Posterior vena cava (tissue), 2 donors: ENCODE results near the gene CBFB. TPM values are rescaled to one million over a fixed set of nuclear protein-coding genes. Genes with fewer than 3 reads are reported as not detected.

ENCODE experiments used
- DNase-seq: peaks from one replicate; pipeline ENCODE4 v3.0.0-alpha.2; 2020; ENCODE audit warnings: low spot score
- intact Hi-C, 2 donors: fragments of 100-400 bp; cut with DNase I; formaldehyde crosslinking; loops; one replicate each; pipeline versions ENCODE4 v1.14.1 to v1.14.2; 2022 to 2023
- total RNA-seq, 2 donors: library from RNA; stranded (reverse); fragmentation: NEBNext Ultra II Directional; extraction: Animal tissue kit (Norgen Biotek cat#: 25700); gene quantifications; one replicate each; pipeline ENCODE4 v1.2.1, GENCODE V29; 2021
- donor health status: DM: yes; HTN: yes; CAD: no.
- donor health status: DM: yes; HTN: yes; CAD: no.

The CBFB gene
- total RNA-seq, 2 donors from 2014 or later: 39.7 to 42.0 TPM

DNA sequence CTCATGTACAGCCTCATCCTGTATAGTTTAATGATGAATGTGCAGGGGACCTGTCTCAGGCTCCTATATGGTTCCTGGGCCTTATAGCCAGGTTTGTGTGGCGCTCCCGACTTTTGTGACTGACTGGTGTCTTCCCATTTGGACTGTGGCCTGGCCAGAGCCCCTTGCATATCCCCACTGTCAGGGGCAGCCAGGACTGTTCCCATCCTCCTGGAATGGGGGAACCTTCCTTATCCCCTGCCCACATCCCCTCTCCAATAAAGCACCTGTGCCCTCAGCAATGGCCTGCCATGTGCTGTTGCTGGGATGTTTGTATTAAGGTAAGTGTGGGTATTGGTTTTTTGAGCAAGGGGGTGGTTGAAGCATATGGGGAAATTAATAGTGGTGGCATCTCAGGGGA lies 119.3 kb downstream of the CBFB start:
- DNase-seq: peak; percentile 51
- intact Hi-C loops: loop anchor here in 1 of 2 donors (10.0 kb wide), 1 partner anchor 413 kb away; no protein-coding TSS in a partner anchor

DNA sequence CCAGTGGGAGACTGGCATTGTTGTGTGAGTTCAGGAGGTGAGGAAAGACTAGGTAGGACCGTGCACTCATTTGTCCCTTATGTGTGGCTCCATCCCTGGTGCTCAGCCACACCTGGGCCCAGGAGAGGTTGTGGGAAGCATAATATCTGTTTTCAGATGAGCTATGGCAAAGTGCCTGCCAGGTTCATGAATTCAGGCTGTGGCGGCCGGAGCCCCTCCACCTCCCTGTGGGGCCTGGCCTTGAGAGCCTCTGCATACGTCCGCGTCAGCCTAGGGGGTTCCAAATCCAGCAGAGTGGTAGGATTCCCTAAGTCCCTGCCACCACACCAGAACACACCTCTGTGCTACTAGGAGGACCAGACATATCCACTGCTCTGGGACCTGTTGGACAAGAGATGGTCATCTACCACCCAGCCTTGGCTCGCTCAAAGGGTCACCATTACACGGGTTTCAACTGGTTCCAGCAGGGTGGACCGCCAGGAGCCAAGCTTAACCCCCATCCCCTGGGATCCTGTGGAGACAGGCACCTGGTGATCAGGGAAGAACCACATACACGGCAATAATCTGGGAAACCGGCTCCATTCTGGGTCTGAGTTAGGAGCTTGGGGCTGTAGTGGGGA lies 119.8 kb downstream of the CBFB start:
- intact Hi-C loops: loop anchor here in 1 of 2 donors (10.0 kb wide), 1 partner anchor 414 kb away; no protein-coding TSS in a partner anchor
- DNase-seq: peak; percentile 64

DNA sequence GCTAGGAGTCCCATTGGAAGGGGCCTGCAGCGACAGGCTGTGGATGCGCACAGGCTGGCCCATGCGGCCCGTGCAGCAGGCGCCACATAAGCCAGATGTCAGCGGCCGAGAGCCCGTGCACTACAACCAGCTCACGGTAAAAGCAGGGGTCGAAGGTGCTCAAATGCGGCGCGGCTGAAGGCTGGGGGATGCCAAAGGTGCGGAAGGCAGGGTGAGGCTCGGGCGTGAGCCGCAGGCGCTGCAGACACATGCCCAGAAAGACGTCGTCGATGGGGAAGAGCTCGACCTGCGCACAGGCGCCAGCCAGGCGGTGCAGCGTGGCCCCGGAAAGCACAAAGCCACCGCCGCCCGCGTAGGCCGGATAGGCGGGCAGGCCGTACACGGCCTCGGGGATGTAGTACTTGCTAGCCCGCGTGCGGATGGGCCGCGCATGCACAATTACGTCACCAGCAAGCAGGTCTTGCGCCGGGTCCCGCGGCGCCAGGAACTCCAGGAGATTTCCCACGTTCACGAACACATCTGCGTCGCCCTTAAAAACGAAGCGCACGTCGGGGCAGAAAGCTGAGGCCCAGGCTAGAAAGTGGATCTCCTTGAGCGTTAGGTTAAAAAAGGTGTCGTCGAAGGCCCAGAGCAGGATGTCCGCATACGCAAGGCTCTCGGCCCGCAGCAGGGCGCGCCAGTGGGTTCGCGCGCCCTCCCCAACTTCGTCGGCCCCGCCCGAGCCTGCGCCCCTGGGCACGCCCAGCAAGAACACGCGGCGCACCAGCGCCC lies 120.5 kb downstream of the CBFB start:
- intact Hi-C loops: loop anchor here in 1 of 2 donors (10.0 kb wide), 1 partner anchor 415 kb away; no protein-coding TSS in a partner anchor
- DNase-seq: peak; percentile 82

DNA sequence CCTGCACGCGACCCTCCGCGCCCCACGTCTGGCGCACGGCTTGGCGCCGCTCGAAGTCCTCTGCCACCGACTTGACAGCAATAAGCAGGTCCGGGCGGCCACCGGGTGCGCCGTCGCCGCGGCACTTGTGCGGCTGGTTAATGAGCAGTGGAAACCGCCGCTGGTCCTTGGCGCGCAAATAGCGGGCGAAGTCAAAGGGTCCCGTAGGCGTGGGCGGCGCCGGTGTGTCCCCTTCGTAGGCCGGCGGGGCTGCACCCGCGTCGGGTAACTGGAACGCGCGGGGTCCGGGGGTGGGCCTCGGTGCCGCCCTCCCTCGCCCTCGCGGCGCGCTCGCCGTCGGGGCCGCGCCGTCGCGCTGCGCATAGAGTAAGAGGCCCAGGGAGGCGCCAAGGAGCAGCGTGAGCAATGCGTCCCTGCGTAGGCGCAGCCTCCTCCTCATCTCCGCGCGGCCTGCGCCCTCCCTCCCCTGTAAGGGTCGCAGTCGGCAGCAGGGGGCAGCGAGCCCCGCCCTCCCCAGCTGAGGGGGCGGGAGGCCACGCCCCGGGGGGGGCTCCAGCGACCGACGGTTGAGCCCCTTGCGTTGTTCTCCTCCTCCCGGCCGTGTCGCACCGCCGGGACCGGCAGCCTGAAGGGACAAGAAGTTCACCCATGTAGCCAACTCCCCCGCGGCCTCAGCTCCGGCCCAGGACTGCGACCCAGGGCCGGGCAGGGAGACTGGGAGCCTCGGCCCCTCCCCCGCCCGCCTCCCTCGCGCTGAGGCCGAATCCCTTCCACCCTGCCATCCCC lies 121.3 kb downstream of the CBFB start:
- DNase-seq: peak; percentile 91
- intact Hi-C loops: no loop called here

Other genes starting within 250 kb of the CBFB start
- under 1 TPM in 1 of 2 donors, not detected in 1; 0.28 TPM for gene TERB1, start 227.6 kb upstream of the CBFB start, total RNA-seq
- 10 to 100 TPM; 37.4 to 37.6 TPM for gene NAE1, start 198.2 kb upstream of the CBFB start, total RNA-seq
- not detected for gene CA7, start 184.7 kb upstream of the CBFB start, total RNA-seq
- gene PDP2, start 148.6 kb upstream of the CBFB start, total RNA-seq: 1 to 10 TPM; 5.0 to 5.5 TPM
- not detected for gene CDH16, start 110.3 kb upstream of the CBFB start, total RNA-seq
- 10 to 100 TPM in 1 of 2 donors, 1 to 10 TPM in 1; 8.2 to 11.6 TPM for gene RRAD, start 103.6 kb upstream of the CBFB start, total RNA-seq
- 10 to 100 TPM; 53.0 to 60.3 TPM for gene CIAO2B, start 94.7 kb upstream of the CBFB start, total RNA-seq
- 10 to 100 TPM; 26.7 to 31.3 TPM for gene CES2, start 93.6 kb upstream of the CBFB start, total RNA-seq
- gene CES3, start 67.9 kb upstream of the CBFB start, total RNA-seq: 1 to 10 TPM in 1 of 2 donors, under 1 TPM in 1; 0.10 to 1.3 TPM
- 1 to 10 TPM; 2.8 to 7.4 TPM for gene CES4A, start 40.6 kb upstream of the CBFB start, total RNA-seq
- gene PHAF1, start 80.8 kb downstream of the CBFB start, total RNA-seq: 10 to 100 TPM; 10.4 to 12.0 TPM
- 10 to 100 TPM; 13.0 to 22.0 TPM for gene B3GNT9, start 121.8 kb downstream of the CBFB start, total RNA-seq
- gene TRADD, start 130.8 kb downstream of the CBFB start, total RNA-seq: 10 to 100 TPM; 15.6 to 17.4 TPM
- 10 to 100 TPM in 1 of 2 donors, 1 to 10 TPM in 1; 9.2 to 13.0 TPM for gene FBXL8, start 130.8 kb downstream of the CBFB start, total RNA-seq
- gene HSF4, start 135.6 kb downstream of the CBFB start, total RNA-seq: 10 to 100 TPM; 25.8 to 40.1 TPM
- gene NOL3, start 141.4 kb downstream of the CBFB start, total RNA-seq: 10 to 100 TPM; 18.8 to 31.6 TPM
- 10 to 100 TPM; 18.3 to 22.1 TPM for gene MATCAP1, start 154.8 kb downstream of the CBFB start, total RNA-seq
- gene EXOC3L1, start 161.0 kb downstream of the CBFB start, total RNA-seq: 1 to 10 TPM; 1.6 to 3.1 TPM
- gene E2F4, start 163.0 kb downstream of the CBFB start, total RNA-seq: 10 to 100 TPM; 42.0 to 43.8 TPM
- gene ELMO3, start 170.0 kb downstream of the CBFB start, total RNA-seq: 1 to 10 TPM in 1 of 2 donors, under 1 TPM in 1; 0.93 to 1.2 TPM
- 10 to 100 TPM; 25.1 to 33.1 TPM for gene TMEM208, start 198.0 kb downstream of the CBFB start, total RNA-seq
- gene FHOD1, start 218.3 kb downstream of the CBFB start, total RNA-seq: 10 to 100 TPM; 23.8 to 32.9 TPM
- gene SLC9A5, start 219.8 kb downstream of the CBFB start, total RNA-seq: 1 to 10 TPM in 1 of 2 donors, under 1 TPM in 1; 0.57 to 1.1 TPM